ENCODE data around the gene MB21D2.

MB21D2 gene

DNA sequence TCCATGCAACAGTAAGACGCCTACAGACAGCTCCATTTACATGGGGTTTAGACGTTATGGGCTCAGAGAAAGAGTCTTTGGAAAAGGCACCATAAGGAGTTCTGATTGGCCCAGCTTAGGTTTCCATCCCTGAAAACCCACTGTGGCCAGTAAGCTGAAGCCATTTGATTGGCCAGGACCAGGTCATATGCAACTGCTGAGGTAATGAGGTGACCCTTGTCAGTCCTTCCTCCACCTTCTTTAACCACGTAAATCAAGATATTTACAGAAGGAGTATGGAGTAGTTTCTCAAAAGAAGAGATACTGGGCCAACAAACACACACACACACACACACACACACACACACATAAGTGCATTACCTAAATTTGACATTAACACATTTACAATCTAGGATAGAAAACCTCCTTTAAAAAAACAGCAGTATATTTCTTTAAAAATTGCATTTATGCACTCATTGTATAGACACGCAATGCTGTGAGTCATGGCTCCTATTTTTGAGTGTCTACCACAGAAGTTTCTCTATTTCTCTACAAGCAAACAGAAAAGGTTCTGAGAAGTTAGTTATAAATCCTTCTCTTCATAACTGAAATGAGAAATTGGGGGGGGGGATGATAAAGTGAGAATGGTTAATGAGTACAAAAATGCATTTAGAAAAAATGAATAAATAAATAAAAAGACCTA, 16.3 kb upstream of the MB21D2 start:
- H3K27ac Mint-ChIP-seq, result no peak overlapping the region
- TF ChIP-seq, protein P1, sequence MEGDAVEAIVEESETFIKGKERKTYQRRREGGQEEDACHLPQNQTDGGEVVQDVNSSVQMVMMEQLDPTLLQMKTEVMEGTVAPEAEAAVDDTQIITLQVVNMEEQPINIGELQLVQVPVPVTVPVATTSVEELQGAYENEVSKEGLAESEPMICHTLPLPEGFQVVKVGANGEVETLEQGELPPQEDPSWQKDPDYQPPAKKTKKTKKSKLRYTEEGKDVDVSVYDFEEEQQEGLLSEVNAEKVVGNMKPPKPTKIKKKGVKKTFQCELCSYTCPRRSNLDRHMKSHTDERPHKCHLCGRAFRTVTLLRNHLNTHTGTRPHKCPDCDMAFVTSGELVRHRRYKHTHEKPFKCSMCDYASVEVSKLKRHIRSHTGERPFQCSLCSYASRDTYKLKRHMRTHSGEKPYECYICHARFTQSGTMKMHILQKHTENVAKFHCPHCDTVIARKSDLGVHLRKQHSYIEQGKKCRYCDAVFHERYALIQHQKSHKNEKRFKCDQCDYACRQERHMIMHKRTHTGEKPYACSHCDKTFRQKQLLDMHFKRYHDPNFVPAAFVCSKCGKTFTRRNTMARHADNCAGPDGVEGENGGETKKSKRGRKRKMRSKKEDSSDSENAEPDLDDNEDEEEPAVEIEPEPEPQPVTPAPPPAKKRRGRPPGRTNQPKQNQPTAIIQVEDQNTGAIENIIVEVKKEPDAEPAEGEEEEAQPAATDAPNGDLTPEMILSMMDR (IDR thresholded peaks at IDR 0.05), result no peak
- no peaks in the 10 kb centered on the region for H3K36me3 Mint-ChIP-seq (ENCODE audit: low read depth)
- no peak for DNase-seq
- peaks cover 8% of the 10 kb centered on the region for H3K4me1 Mint-ChIP-seq
- no peak overlapping the region for H3K4me3 Mint-ChIP-seq
- H3K9me3 Mint-ChIP-seq, result peaks cover 3% of the 10 kb centered on the region
- peaks cover 8% of the 10 kb centered on the region for H3K27me3 Mint-ChIP-seq (ENCODE audit: low read depth, poor library complexity)

DNA sequence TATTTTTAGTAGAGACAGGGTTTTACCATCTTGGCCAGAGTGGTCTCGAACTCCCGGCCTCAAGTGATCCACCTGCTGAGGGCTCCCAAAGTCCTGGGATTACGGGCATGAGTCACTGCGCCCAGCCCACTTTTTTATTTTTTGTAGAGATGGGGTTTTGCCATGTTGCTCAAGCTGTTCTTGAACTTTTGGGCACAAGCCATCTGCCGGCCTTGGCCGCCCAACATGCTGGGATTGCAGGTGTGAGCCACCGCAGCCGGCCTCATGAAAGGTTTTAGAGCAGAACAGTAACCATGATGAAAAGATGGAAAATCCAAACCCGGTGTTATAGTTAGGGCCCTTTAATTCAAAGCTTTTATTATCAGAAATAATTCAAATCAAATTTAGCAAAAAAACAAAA, 15.6 kb upstream of the MB21D2 start:
- Mint-ChIP-seq H3K27me3 (ENCODE audit: low read depth, poor library complexity) (peaks cover 8% of the 10 kb centered on the region), H3K27ac (no peak overlapping the region), H3K9me3 (no peaks in the 10 kb centered on the region), H3K4me1 (peaks cover 8% of the 10 kb centered on the region), H3K4me3 (no peak overlapping the region), H3K36me3 (ENCODE audit: low read depth) (no peaks in the 10 kb centered on the region)
- TF ChIP-seq, protein P1 (IDR thresholded peaks at IDR 0.05), result no peak
- DNase-seq, result no peak

DNA sequence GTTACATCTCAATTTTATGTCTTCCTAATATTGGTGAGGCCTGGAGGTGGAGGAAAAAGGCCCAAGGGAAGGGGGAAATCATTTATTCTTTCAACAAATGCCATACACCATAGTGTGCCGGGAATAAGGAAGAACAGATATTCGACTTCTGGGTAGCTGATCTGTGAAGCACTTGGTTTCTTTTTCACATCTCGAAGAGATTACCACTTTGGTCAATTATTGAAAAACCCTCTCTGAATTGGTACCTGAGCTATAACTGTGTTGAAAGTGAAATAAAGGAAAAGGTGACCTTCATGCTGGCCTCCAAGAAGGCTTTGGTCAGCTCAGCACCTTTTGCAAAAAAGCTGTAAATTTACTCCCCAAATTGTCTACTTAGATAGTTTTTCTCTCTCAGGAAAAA, 14.2 kb upstream of the MB21D2 start:
- Mint-ChIP-seq H3K27me3 (ENCODE audit: low read depth, poor library complexity) (peaks cover 8% of the 10 kb centered on the region), H3K9me3 (no peaks in the 10 kb centered on the region), H3K36me3 (ENCODE audit: low read depth) (no peaks in the 10 kb centered on the region), H3K27ac (no peak overlapping the region), H3K4me1 (peaks cover 14% of the 10 kb centered on the region), H3K4me3 (no peak overlapping the region)
- DNase-seq, result no peak
- TF ChIP-seq, protein P1 (IDR thresholded peaks at IDR 0.05), result no peak

DNA sequence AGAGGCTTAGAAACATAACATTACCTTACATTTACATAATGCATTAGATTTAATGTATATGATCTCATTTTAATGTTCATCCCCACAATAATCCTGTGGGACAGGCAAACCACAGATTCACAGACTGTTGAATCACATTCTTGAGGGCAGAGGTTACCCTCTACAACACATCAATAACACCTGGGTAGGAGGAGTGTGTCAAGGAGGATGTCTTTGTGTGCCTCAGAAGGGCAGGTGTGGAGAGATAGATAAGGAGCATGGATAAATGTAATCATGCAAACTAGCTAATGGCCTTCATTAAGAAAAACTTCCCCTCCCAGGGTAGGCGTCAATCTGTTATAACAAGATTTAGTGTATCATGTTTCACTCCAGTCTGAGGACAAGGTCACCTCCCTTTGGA, 12.9 kb upstream of the MB21D2 start:
- Mint-ChIP-seq H3K36me3 (ENCODE audit: low read depth) (no peaks in the 10 kb centered on the region), H3K27me3 (ENCODE audit: low read depth, poor library complexity) (peaks cover 5% of the 10 kb centered on the region), H3K4me3 (no peak overlapping the region), H3K4me1 (peaks cover 22% of the 10 kb centered on the region), H3K9me3 (no peaks in the 10 kb centered on the region), H3K27ac (no peak overlapping the region)
- DNase-seq, result no peak
- TF ChIP-seq, protein P1 (IDR thresholded peaks at IDR 0.05), result no peak

DNA sequence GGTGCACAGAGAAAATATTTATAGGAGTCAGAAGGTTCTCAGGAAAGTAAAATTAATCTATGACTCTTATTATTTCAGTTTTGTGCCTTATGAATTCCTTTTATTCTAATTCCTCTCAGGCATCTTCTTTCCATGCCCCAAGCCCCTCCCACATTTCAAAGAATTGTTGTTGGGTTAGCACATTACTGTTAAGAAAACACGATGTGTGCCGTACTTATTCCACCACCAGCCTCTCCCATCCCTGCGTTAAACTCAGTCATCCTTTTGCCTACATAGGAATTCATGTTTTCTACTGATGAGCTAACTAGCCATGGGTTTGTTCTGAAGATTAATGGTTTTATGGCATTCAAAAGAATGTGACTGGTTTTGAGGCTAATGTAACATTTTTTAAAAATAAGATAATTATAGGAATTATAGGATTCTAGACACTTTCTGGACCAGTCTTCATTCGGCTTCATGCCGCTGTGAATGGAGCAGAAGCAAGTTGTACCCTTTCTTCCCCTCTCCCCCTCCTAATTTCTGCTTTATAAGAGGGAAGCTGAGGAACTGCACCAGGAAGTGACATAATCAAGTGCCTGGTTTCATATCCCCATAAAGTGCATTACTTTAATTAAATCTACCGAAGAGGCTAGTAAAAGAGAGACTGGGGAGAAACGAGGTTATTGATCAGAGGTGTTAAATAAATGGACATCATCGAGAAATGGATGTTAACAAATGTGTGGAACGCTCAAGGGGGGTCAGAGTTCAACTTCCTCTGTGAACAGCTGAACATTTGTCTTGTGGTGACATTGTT, 12.3 kb upstream of the MB21D2 start:
- no peak overlapping the region for H3K27ac Mint-ChIP-seq

More for the DNA sequence above, 12.3 kb upstream of the MB21D2 start:
- no peaks in the 10 kb centered on the region for H3K9me3 Mint-ChIP-seq
- peaks cover 5% of the 10 kb centered on the region for H3K27me3 Mint-ChIP-seq (ENCODE audit: low read depth, poor library complexity)
- H3K4me1 Mint-ChIP-seq, result peaks cover 22% of the 10 kb centered on the region
- TF ChIP-seq, protein P1 (IDR thresholded peaks at IDR 0.05), result no peak
- DNase-seq, result no peak
- no peak overlapping the region for H3K4me3 Mint-ChIP-seq
- H3K36me3 Mint-ChIP-seq (ENCODE audit: low read depth), result no peaks in the 10 kb centered on the region
